Measurements from ENCODE around the gene IGF1R.

DNA sequence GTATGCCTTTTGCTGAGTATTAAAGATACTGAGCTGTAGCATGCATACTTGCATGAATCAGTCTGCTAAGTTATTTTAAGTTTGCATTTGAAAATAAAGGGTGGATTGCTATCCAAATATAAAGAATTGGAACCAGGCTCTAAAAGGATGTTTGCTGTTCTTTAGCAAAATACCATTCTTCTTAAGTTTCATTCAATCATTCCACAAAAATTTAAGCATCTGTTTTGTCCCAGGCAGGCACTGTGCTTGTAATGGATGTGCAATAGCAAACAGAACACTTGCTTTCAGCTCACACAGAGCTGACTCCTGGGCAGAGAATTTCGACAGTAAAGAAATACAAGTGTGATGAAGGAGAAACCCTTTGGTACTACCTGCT is 208.2 kb downstream of the IGF1R start:
- TF ChIP-seq, protein P1, sequence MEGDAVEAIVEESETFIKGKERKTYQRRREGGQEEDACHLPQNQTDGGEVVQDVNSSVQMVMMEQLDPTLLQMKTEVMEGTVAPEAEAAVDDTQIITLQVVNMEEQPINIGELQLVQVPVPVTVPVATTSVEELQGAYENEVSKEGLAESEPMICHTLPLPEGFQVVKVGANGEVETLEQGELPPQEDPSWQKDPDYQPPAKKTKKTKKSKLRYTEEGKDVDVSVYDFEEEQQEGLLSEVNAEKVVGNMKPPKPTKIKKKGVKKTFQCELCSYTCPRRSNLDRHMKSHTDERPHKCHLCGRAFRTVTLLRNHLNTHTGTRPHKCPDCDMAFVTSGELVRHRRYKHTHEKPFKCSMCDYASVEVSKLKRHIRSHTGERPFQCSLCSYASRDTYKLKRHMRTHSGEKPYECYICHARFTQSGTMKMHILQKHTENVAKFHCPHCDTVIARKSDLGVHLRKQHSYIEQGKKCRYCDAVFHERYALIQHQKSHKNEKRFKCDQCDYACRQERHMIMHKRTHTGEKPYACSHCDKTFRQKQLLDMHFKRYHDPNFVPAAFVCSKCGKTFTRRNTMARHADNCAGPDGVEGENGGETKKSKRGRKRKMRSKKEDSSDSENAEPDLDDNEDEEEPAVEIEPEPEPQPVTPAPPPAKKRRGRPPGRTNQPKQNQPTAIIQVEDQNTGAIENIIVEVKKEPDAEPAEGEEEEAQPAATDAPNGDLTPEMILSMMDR (IDR thresholded peaks at IDR 0.05), result no peak
- TF ChIP-seq POLR2A (IDR thresholded peaks at IDR 0.05), result no peak
- TF ChIP-seq POLR2AphosphoS5 (IDR thresholded peaks at IDR 0.05), result no peak

Measured in suprapubic skin (tissue), 4 donors.